H1 (cell line): Measurements from ENCODE around the gene YBX3. TPM values are rescaled to one million over a fixed set of nuclear protein-coding genes. Genes with fewer than 3 reads are reported as not detected.

ENCODE experiments used
- CTCF ChIA-PET: fragments of 300-600 bp; sonication (Branson Sonifier 250); formaldehyde crosslinking; loops from one replicate; lab custom pipeline; 2021; ENCODE audit not compliant: partially characterized antibody; lab: Charles Lee
- POLR2A ChIA-PET: fragments of 300-600 bp; sonication (Branson Sonifier 250); formaldehyde crosslinking; loops from one replicate; lab custom pipeline; 2021; ENCODE audit warnings: inconsistent platforms; ENCODE audit not compliant: partially characterized antibody; lab: Charles Lee
- DNase-seq, 2 experiments: peaks; one replicate each; pipeline versions ENCODE4 v3.0.0 to v3.0.0-alpha.2; 2010 to 2022; ENCODE audit warnings: low spot score in 2 of 2, low read depth in 1 of 2, mixed read lengths in 1 of 2
- FAIRE-seq: peaks from 2 replicates; lab custom pipeline; 2011; peaks lifted over from hg19 to GRCh38; lab: Jason Lieb, UNC
- H2AFZ ChIP-seq: 2 replicates; pipeline ENCODE4 v1.8.1; 2012; ENCODE audit warnings: low read length, inconsistent platforms
- H2AK5ac ChIP-seq: 2 replicates; pipeline ENCODE4 v1.6.1; 2013; ENCODE audit warnings: low read depth, low read length
- H2BK120ac ChIP-seq: replicated peaks from 2 replicates; pipeline ENCODE3; 2013; ENCODE audit warnings: low read depth, low read length, inconsistent platforms
- H2BK12ac ChIP-seq: 2 replicates; pipeline ENCODE4 v1.6.1; 2013; ENCODE audit warnings: low read depth, low read length
- H2BK15ac ChIP-seq: 2 replicates; pipeline ENCODE4 v1.6.1; 2013; ENCODE audit warnings: low read length
- H2BK20ac ChIP-seq: 2 replicates; pipeline ENCODE4 v1.6.1; 2013; ENCODE audit warnings: low read length
- H2BK5ac ChIP-seq: 2 replicates; pipeline ENCODE4 v1.6.1; 2013; ENCODE audit warnings: low read depth, low read length
- H3K14ac ChIP-seq: 2 replicates; pipeline ENCODE4 v1.6.1; 2013; ENCODE audit warnings: inconsistent platforms; ENCODE audit not compliant: insufficient read length
- H3K18ac ChIP-seq: 2 replicates; pipeline ENCODE4 v1.6.1; 2013; ENCODE audit warnings: low read length; ENCODE audit errors: extremely low read depth
- H3K23ac ChIP-seq: 2 replicates; pipeline ENCODE4 v1.6.1; 2013; ENCODE audit warnings: inconsistent platforms; ENCODE audit not compliant: insufficient read length
- H3K23me2 ChIP-seq: 2 replicates; pipeline ENCODE4 v1.6.1; 2013; ENCODE audit warnings: low read depth, low read length
- H3K27ac ChIP-seq: 2 replicates; pipeline ENCODE4 v1.6.1; 2011; ENCODE audit warnings: low read depth, low read length, inconsistent platforms
- H3K27me3 ChIP-seq, 4 experiments: replicated peaks in 1 of 4; 1 replicate in 1 of 4; 2 replicates in 3 of 4; pipeline versions ENCODE4 v1.6.1 to v1.8.1; 2011 to 2013; ENCODE audit warnings: low read length in 3 of 4, mild to moderate bottlenecking in 3 of 4, inconsistent platforms in 2 of 4, mixed read lengths in 2 of 4, moderate library complexity in 1 of 4; ENCODE audit not compliant: control insufficient read depth in 3 of 4, insufficient read depth in 3 of 4; ENCODE audit errors: extremely low read depth in 1 of 4
- H3K36me3 ChIP-seq, 4 experiments: 2 replicates each; pipeline versions ENCODE4 v1.6.1 to v1.8.1; 2011 to 2013; ENCODE audit warnings: mild to moderate bottlenecking in 4 of 4, low read length in 3 of 4, moderate library complexity in 2 of 4, control low read depth in 1 of 4, inconsistent platforms in 1 of 4; ENCODE audit not compliant: insufficient read depth in 4 of 4, control insufficient read depth in 2 of 4
- H3K4ac ChIP-seq: replicated peaks from 2 replicates; pipeline ENCODE3; 2013; ENCODE audit warnings: low read length, low read depth, mixed read lengths, inconsistent platforms; ENCODE audit not compliant: insufficient read length
- H3K4me1 ChIP-seq, 4 experiments: replicated peaks in 1 of 4; 1 replicate in 1 of 4; 2 replicates in 3 of 4; pipeline versions ENCODE4 v1.6.1 to v1.8.1; 2011 to 2013; ENCODE audit warnings: low read length in 3 of 4, inconsistent platforms in 2 of 4, mixed read lengths in 1 of 4; ENCODE audit not compliant: insufficient read depth in 4 of 4, control insufficient read depth in 3 of 4
- H3K4me2 ChIP-seq, 2 experiments: 2 replicates each; pipeline versions ENCODE4 v1.6.1 to v1.8.1; 2011 to 2013; ENCODE audit warnings: low read depth in 2 of 2, low read length in 2 of 2, control low read depth in 1 of 2, inconsistent platforms in 1 of 2, mild to moderate bottlenecking in 1 of 2; ENCODE audit not compliant: insufficient read depth in 1 of 2
- H3K4me3 ChIP-seq, 4 experiments: fragments of 200-600, 300-600 bp in 1 of 4; sonication (generic), shearing (Covaris generic), sonication (Bioruptor Twin) in 1 of 4; 2 replicates each; pipeline versions ENCODE4 v1.5.1 to v1.8.1; 2011 to 2016; ENCODE audit warnings: low read length in 4 of 4, low read depth in 3 of 4, control low read depth in 2 of 4, inconsistent platforms in 2 of 4, mild to moderate bottlenecking in 2 of 4, mixed read lengths in 1 of 4, moderate library complexity in 1 of 4; ENCODE audit not compliant: insufficient read depth in 2 of 4; ENCODE audit errors: extremely low read depth in 1 of 4
- H3K56ac ChIP-seq: replicated peaks from 2 replicates; pipeline ENCODE3; 2013; ENCODE audit warnings: low read depth, mild to moderate bottlenecking, mixed read lengths, low read length, inconsistent platforms; ENCODE audit not compliant: insufficient read length
- H3K79me1 ChIP-seq: 2 replicates; pipeline ENCODE4 v1.6.1; 2013; ENCODE audit warnings: low read depth, low read length, control low read depth
- H3K79me2 ChIP-seq, 2 experiments: 2 replicates each; pipeline versions ENCODE4 v1.6.1 to v1.8.1; 2012 to 2013; ENCODE audit warnings: low read length in 2 of 2, mild to moderate bottlenecking in 2 of 2, inconsistent platforms in 1 of 2; ENCODE audit not compliant: insufficient read depth in 2 of 2, control insufficient read depth in 1 of 2
- H3K9ac ChIP-seq, 4 experiments: replicated peaks in 1 of 4; 1 replicate in 1 of 4; 2 replicates in 3 of 4; pipeline versions ENCODE4 v1.6.1 to v1.8.1; 2011 to 2013; ENCODE audit warnings: low read depth in 3 of 4, low read length in 3 of 4, control low read depth in 2 of 4, mild to moderate bottlenecking in 2 of 4, moderate library complexity in 2 of 4, inconsistent platforms in 1 of 4; ENCODE audit errors: extremely low read depth in 1 of 4
- H3K9me3 ChIP-seq, 2 experiments: 2 replicates each; pipeline versions ENCODE4 v1.6.1 to v1.8.1; 2012 to 2013; ENCODE audit warnings: mild to moderate bottlenecking in 2 of 2, moderate library complexity in 2 of 2, control low read depth in 1 of 2, inconsistent platforms in 1 of 2, low read depth in 1 of 2, low read length in 1 of 2, mixed read lengths in 1 of 2; ENCODE audit not compliant: insufficient read depth in 2 of 2
- H4K20me1 ChIP-seq, 2 experiments: replicated peaks in 1 of 2; 2 replicates each; pipeline versions ENCODE3 to v1.8.1; 2011 to 2013; ENCODE audit warnings: inconsistent platforms in 2 of 2, low read length in 2 of 2, mild to moderate bottlenecking in 1 of 2; ENCODE audit not compliant: insufficient read depth in 2 of 2, control insufficient read depth in 1 of 2
- H4K5ac ChIP-seq: 2 replicates; pipeline ENCODE4 v1.6.1; 2013; ENCODE audit warnings: low read length, low read depth, mixed read lengths, inconsistent platforms; ENCODE audit not compliant: insufficient read length
- H4K8ac ChIP-seq: 2 replicates; pipeline ENCODE4 v1.8.0; 2013; ENCODE audit warnings: mild to moderate bottlenecking, moderate library complexity, low read length, inconsistent platforms; ENCODE audit not compliant: insufficient read depth; ENCODE audit errors: extremely low read depth
- H4K91ac ChIP-seq: replicated peaks from 2 replicates; pipeline ENCODE3; 2013; ENCODE audit warnings: low read length, mixed read lengths, inconsistent platforms; ENCODE audit not compliant: insufficient read length
- BACH1 ChIP-seq: IDR thresholded peaks from 2 replicates; pipeline ENCODE4 v1.6.1; 2012; ENCODE audit warnings: low read length, improper control_type of control experiment
- HDAC2 ChIP-seq, 2 experiments: fragments of 300-600 bp in 1 of 2; sonication (generic) in 1 of 2; IDR thresholded peaks; 2 replicates each; pipeline ENCODE4 v1.6.1; 2011 to 2012; ENCODE audit warnings: low read depth in 2 of 2, low read length in 2 of 2, mild to moderate bottlenecking in 2 of 2, moderate library complexity in 2 of 2, borderline replicate concordance in 1 of 2, inconsistent platforms in 1 of 2
- RAD21 ChIP-seq, 2 experiments: IDR thresholded peaks in 1 of 2; conservative IDR thresholded peaks in 1 of 2; 2 replicates each; pipeline ENCODE4 v1.6.1; 2011; ENCODE audit warnings: low read depth in 2 of 2, low read length in 2 of 2, improper control_type of control experiment in 1 of 2, inconsistent platforms in 1 of 2, mild to moderate bottlenecking in 1 of 2, moderate library complexity in 1 of 2
- SIRT6 ChIP-seq: IDR thresholded peaks from one replicate; pipeline ENCODE4 v1.7.1; 2012; ENCODE audit warnings: low read length, inconsistent platforms
- SP4 ChIP-seq: IDR thresholded peaks from 2 replicates; pipeline ENCODE4 v1.6.1; 2012; ENCODE audit warnings: low read length, inconsistent platforms
- WGBS, 2 experiments: shearing (Covaris generic) in 1 of 2; methylation state at CpG; one replicate each; pipeline versions ENCODE4 v1.1.6 to v1.1.7; 2013 to 2015; ENCODE audit warnings: low lambda C conversion rate in 2 of 2, mixed read lengths in 2 of 2, inconsistent platforms in 1 of 2, low coverage in 1 of 2, missing lambda C conversion rate in 1 of 2; ENCODE audit not compliant: insufficient replicate concordance in 2 of 2, insufficient coverage in 1 of 2, insufficient read length in 1 of 2; ENCODE audit errors: extremely low coverage in 1 of 2, missing lambda C conversion rate in 1 of 2; 5-methylcytosine and 5-hydroxymethylcytosine counted together
- polyA plus RNA-seq, 7 experiments: library from polyadenylated mRNA; depleted of rRNA in 3 of 7; stranded (reverse) in 5 of 7; unstranded in 2 of 7; fragments of >200 nt in 5 of 7; fragments of 200-250 nt in 2 of 7; gene quantifications; 1 replicate in 5 of 7; 2 replicates in 1 of 7; 4 replicates in 1 of 7; pipeline versions ENCODE4 v1.2.1 to v1.2.3, GENCODE V29; 2011 to 2013; ENCODE audit warnings: missing spikeins in 2 of 7, mixed read lengths in 2 of 7
- total RNA-seq: library from RNA; stranded (reverse); fragmentation: NEBNext Ultra II Directional; extraction: Animal tissue kit (Norgen Biotek cat#: 25700); gene quantifications from 2 replicates; pipeline ENCODE4 v1.2.1, GENCODE V29; 2021

YBX3 gene
- total and polyA plus RNA-seq, 2 of the 8 experiments (the other 6 are each of a cell fraction or from before 2014, with no cell fraction given) = 83.1 to 480 TPM

DNA sequence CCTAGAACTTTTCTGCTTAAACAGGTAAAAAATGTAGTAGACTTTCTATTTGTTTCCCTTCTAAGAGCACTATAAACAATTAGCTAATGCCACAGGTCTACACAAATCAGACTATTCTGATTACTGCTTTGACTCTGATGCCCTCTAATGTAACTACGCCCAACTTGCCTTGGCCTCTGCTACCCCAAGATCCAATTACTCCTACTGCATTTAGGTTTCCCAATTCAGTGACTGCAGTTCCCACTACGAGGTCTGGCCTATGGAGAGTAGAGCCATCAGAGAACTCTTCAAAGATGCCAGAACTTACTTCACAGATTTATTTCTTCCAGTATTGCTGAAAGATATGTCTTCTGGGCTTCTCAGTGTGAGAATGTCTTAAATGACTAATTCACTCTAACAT, 34.0 kb downstream of the YBX3 start:
- Histone ChIP-seq H3K4me2 (no peak overlapping the region), H3K9me3 (no peaks in the 10 kb centered on the region), H4K8ac (no peak overlapping the region), H2AK5ac (no peak overlapping the region), H3K27me3 (no peaks in the 10 kb centered on the region), H3K79me2 (no peaks in the 10 kb centered on the region), H2BK20ac (no peak overlapping the region), H3K23ac (no peak overlapping the region)
- TF ChIP-seq RAD21 (IDR thresholded peaks at IDR 0.05 in 1 of 2, conservative IDR thresholded peaks at IDR 0.05 in 1 of 2; ENCODE audit: low read depth in 2 of 2, low read length in 2 of 2) = 0 out of 4 replicates have a peak, but pooled peaks of 1 of the 2 experiments have one; percentile 10
- no peak for TF ChIP-seq HDAC2 (IDR thresholded peaks at IDR 0.05; ENCODE audit: borderline replicate concordance in 1 of 2, low read depth in 2 of 2, low read length in 2 of 2)
- no peak for TF ChIP-seq SIRT6
- no peak for TF ChIP-seq SP4
- TF ChIP-seq BACH1 = no peak
- TF ChIP-seq, all 59 proteins: peak for 1
- 0 out of 8 replicates have a peak, but pooled peaks cover 0 to 4% (median 0%) of the 10 kb centered on the region in 4 experiments for H3K36me3 ChIP-seq
- H3K4ac ChIP-seq = no peak overlapping the region
- H2BK5ac ChIP-seq = no peak overlapping the region
- no peak overlapping the region for H2BK15ac ChIP-seq
- H3K23me2 ChIP-seq = no peaks in the 10 kb centered on the region
- H2BK12ac ChIP-seq = no peak overlapping the region
- DNase-seq = no peak
- no peak overlapping the region for H3K27ac ChIP-seq
- no peak overlapping the region for H3K56ac ChIP-seq
- H3K4me3 ChIP-seq = no peak overlapping the region
- no peak overlapping the region for H4K91ac ChIP-seq
- no peak overlapping the region for H3K14ac ChIP-seq
- H4K5ac ChIP-seq = no peak overlapping the region
- ChIA-PET CTCF (interaction anchor here (1.0 to 1.1 kb wide), 2 partner anchors 75 to 447 kb away, joined by 3 read pairs; partner anchors contain the start of gene MAGOHB), POLR2A (interaction anchor here (0.5 to 1.3 kb wide), 2 partner anchors 34 to 488 kb away, joined by 3 to 5 read pairs; partner anchors contain the start of gene YBX3)
- H3K4me1 ChIP-seq = no peaks in the 10 kb centered on the region
- 69% methylated on average over 2 of the region's 2 CpGs; no CpG with 5 or more reads in 1 of the 2 experiments for WGBS, 2 experiments
- no peaks in the 10 kb centered on the region for H3K79me1 ChIP-seq
- no peak overlapping the region for H2BK120ac ChIP-seq
- H3K9ac ChIP-seq = no peak overlapping the region
- H4K20me1 ChIP-seq = no peaks in the 10 kb centered on the region
- H3K18ac ChIP-seq = no peak overlapping the region
- no peak for FAIRE-seq
- no peak overlapping the region for H2AFZ ChIP-seq
